GM19023 (cell line): ENCODE measurements around the gene LIPE.
"Not testable (repeated sequence)": the region's sequence is repeated elsewhere in the genome, so short reads cannot be mapped to it uniquely, and the experiment has no call there.

Experiments used
- ATAC-seq: cut with Tn5 transposase; IDR thresholded peaks from one replicate; pipeline ENCODE4 v1.9.1; 2021; ENCODE audit warnings: mild to moderate bottlenecking, moderate library complexity; ENCODE audit not compliant: unreplicated experiment

LIPE gene, protein sequence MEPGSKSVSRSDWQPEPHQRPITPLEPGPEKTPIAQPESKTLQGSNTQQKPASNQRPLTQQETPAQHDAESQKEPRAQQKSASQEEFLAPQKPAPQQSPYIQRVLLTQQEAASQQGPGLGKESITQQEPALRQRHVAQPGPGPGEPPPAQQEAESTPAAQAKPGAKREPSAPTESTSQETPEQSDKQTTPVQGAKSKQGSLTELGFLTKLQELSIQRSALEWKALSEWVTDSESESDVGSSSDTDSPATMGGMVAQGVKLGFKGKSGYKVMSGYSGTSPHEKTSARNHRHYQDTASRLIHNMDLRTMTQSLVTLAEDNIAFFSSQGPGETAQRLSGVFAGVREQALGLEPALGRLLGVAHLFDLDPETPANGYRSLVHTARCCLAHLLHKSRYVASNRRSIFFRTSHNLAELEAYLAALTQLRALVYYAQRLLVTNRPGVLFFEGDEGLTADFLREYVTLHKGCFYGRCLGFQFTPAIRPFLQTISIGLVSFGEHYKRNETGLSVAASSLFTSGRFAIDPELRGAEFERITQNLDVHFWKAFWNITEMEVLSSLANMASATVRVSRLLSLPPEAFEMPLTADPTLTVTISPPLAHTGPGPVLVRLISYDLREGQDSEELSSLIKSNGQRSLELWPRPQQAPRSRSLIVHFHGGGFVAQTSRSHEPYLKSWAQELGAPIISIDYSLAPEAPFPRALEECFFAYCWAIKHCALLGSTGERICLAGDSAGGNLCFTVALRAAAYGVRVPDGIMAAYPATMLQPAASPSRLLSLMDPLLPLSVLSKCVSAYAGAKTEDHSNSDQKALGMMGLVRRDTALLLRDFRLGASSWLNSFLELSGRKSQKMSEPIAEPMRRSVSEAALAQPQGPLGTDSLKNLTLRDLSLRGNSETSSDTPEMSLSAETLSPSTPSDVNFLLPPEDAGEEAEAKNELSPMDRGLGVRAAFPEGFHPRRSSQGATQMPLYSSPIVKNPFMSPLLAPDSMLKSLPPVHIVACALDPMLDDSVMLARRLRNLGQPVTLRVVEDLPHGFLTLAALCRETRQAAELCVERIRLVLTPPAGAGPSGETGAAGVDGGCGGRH

DNA sequence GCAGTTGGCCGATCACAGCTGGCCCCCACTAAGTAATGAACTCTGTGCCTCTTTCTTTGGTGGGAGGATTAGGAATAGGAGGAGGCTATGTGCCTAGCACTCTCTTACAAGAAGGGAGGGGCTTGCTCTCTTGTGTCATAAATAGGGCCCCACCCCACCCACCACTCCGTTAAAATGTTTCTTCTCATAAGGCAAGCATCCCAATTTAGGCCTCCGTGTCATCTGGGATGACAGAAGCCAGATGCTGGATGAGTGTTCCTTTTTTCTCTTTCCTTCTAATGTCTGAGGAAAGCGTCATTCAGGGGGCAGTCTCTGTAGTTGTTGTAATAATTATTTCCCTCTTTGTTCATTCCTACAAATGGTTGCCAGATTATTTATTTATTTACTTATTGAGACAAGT, at the start of gene LIPE:
TSS of gene LIPE (minus strand) at position 76 of the 400 bp plus-strand sequence. CDS start 239 bp downstream, outside the sequence.
- ATAC-seq: no peak

DNA sequence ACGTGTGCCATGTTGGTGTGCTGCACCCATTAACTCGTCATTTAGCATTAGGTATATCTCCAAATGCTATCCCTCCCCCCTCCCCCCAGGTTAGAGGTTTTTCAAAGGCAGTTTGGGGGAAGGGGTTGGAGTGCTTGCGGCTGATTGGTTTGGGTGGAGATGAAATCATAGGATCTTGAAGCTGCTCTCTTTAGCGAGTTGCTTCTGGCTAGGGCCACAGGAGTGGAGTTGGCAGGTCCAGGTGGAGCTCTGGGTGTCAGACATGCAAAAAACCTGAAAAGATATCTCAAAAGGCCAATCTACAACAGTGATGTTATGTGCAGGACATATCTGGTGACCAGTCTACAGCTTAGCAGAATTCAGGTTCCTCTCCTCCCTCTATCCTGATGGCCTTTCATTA, 48.2 kb upstream of the LIPE start:
- ATAC-seq: no peak

- ATAC-seq: no peak
Observed at GRCh38 chr19:42474743-42475142, 47.6 kb upstream of the LIPE start.

DNA sequence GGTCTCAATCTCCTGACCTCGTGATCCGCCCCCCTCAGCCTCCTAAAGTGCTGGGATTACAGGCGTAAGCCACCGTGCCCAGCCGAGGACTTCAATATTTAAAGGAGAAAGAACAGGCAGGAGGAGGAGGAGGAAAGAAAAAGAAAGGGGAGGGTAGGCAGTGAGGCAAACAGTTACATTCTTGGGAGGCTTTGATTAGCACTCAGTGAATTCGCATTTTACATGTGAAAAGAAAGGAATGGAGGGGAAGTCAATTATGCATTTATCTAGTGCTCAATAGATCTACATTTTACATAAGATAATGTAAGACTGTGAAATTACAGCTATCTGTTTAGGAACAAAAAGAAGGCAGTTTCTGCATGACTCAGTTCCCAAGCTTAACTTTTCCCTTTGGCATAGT, 46.5 kb upstream of the LIPE start:
- no peak for ATAC-seq

- ATAC-seq: no peak
Observed at GRCh38 chr19:42472402-42473147, 45.4 kb upstream of the LIPE start.

DNA sequence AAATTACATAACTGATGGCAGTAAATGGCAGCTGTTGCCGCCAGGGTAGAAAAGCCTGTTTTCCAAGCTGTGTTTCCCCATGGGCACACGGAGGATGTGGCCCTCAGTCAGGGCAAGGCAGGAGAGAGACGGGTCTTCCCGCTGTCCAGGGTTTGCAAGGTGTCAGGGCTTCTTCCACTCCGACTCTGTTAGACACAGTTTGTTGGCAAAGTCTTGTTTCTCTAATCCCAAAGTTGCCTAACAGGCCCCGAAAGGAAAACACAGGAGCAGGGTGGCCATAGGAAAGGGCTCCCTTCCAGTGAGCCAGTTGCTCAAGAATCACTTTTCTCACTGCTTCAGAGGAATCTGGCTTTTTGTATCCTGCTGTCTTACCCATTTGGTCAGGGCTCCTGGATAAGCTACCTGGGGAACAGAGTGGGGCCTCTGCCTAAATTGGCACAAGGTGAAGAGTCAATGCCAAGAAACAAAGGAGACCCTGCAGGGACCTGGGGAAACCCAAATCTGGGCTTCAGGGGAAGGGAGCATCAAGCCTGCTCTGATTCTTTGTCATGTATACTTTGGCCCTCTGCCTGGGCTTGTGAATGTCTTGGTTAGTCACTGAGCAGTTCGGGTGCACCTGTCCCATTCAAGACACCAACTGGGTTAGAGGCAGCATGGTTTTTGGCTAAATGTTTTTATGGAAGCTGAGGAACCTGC, 44.5 kb upstream of the LIPE start:
- ATAC-seq: no peak

GRCh38 chr19:42469311-42470235, 42.4 kb upstream of the LIPE start:
- no peak for ATAC-seq

GRCh38 chr19:42468273-42468796, 41.1 kb upstream of the LIPE start:
- ATAC-seq: no peak

GRCh38 chr19:42467183-42467760, 40.1 kb upstream of the LIPE start:
- no peak for ATAC-seq

DNA sequence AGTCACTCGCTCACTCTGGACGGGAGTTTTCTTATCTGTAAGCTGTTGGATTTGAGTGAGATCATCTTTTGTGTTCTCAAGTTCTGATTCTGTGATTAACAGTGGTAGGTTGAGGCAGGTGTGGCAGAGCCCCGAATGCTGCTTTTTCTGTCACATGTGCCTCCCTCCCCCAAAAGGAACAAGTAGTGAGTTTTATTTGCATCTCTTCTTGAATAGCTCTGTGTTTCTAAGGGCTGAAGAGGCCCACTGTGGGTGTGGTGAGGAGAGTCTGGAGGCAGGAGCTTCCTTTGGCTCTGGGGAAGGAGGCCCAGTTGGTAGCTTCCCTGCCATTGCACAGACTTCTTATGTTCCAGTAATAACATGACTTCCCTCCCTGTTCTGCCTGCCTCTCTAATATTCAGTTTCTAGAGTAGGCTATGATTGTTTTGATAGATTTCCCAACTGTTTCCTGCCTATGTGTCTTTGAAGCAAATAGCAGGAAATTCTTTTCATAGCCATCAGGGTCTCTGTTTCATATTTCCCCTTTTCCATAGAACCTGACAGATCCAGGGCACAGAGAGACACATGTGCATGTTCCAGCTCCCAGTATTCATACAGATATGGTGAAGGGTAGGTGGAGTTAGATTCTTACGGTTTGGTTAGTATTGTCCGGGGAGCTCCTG, 39.5 kb upstream of the LIPE start:
- ATAC-seq: no peak

DNA sequence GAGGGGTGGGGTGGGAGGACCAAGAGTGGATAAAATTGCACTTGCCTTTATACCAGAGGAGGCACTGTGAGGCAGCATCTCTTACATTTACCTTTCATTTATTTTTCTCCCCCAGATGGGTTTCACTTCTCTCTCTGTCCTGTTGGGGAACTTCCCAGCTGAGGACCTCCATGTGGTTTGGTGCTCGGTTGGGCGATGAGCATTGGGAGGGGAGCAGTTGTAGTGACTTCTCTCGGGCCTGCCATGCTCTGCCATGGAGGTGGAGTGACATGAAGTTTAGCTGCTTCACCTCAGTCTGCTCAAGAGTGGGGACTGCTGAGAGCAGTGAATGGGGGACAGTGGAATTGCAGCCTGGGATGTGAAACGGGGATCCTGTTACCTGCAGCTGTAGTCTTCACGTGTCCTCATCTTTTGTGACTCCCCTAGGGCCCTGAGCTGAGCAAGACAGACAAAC, 38.7 kb upstream of the LIPE start:
- ATAC-seq: peak; percentile 77

GRCh38 chr19:42461700-42462324, 34.6 kb upstream of the LIPE start:
- no peak for ATAC-seq

GRCh38 chr19:42461231-42461630, 34.0 kb upstream of the LIPE start:
- not testable (repeated sequence) for ATAC-seq

- ATAC-seq: no peak
Observed at GRCh38 chr19:42459926-42460325, 32.7 kb upstream of the LIPE start.

- no peak for ATAC-seq
Observed at GRCh38 chr19:42455621-42456081, 28.5 kb upstream of the LIPE start.

DNA sequence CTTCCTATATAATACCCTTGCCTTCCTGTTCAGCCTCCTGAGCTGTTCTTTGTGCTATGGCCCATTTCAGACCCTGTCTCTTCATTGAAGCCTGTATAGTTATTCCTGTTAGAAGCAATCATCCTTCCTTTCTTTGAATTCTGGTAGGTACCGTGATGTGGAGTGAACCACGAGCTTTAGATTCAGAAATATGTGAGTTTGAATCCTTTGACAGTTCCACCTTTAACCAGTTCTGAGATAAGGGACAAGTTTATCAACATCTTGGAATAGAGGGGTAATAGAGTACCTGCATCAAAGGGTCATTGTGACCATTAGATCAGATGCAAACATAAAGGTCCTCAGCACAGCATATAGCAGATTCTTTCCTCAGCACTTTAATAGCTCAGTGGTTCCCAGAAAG, 27.9 kb upstream of the LIPE start:
- ATAC-seq: no peak

DNA sequence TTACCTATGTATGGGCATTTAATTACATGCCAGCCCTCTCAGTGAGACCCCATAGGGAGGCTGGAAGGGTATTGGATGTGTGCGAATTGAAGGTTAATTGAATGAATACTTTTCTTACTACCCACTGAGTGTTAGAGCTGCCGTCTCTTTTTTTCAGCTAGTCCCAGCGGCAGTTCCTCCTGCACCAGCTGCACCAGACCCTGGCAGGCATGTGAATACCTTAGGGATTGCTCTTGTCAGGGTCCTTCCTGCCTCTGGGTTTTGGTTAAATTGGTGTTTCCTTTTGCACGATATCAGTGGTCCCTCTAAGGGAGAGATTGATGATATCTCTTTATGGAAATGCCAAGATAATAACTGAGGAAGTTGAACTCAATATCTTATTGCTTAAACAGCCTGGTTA, 25.4 kb upstream of the LIPE start:
- no peak for ATAC-seq
